ENCODE results near the gene GAS7. TPM values are rescaled to one million over a fixed set of nuclear protein-coding genes. Genes with fewer than 3 reads are reported as not detected.
A peak's percentile ranks its signal among the peaks of the same experiment; 100 is the strongest.

GAS7 gene
- polyA plus RNA-seq, 5 donors: 32.0 to 39.7 (median 32.2) TPM

DNA sequence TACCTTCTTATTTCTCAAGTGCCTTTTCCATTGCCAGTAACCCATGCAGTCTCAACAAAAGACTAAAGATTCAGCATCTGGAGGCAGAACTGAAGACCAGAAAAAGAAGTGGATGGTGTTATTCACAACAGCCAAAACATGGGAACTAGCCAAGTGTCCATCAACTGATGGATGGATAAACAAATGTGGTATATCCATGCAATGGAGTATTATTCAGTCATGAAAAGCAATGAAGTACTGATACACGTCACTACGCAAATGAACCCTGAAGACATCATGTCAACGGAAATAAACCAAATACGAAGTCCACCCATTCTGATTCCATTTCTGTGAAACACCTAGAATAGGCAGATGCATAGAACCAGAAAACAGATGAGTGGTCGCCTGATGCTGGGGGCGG, 25.6 kb downstream of the GAS7 start:
- DNase-seq: no peak

DNA sequence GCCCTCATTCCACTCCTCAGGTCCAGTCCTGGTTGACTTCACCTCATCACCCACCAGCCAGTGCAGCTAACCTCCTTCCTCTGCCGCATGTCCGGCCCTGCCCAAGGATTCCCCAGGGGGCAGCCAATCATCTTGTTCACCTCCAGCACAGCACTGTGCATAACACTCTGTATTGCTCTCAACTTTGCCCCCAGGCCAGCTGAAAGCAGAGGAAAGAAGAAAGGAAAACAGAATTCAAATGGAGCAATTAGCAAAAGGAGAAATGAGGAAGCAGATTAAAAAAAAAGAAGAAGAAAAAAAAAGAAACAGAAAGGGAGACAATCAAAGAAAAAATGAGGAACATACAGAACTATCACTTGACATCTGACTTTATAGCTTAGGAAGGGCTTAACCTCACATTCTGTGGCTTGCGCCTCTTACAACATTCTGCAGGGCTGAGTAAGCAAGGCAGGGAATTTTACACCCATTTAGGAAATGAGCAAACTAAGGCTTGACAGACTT, 26.1 kb downstream of the GAS7 start:
- DNase-seq: no peak

DNA sequence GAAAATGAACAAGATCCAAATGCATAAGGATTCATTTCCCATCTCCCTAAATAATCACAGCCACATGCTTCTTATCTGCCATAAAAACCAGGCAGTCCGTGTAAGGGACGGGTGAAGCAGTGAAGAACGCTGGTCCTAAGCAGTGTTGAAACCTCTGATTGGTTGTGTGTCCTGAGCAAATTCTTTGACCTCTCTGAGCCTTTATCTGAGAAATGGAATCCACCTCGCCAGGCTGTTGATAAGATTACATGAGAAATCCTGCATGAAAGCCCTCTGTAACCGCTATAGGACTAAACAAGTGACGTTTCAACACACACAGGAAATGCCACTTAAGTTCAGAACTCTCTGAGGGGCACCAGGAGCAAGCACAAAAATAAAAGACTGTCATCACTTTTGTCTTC, 26.8 kb downstream of the GAS7 start:
- no peak for DNase-seq

DNA sequence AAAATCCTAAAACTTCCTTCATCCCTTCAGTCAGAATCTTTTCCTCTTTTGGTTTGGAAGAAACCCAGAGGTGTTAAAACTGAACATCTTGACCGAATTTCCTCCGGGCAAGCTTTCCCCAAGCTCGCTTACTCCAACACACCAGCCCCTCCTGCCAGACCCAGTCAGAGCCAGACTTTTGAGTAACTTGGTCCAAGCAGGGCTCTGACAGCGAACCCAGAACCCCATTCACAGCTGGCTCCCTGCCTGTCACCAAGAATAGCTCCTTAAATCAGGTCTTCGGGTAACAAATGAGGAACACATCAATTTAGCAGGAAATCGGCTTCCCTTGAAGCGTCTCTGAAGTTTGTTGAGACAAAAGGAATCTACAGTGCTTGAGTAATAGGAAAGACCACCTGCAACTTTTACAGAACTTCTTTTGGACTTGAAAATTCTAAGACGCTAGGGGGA, 27.3 kb downstream of the GAS7 start:
- DNase-seq: no peak

DNA sequence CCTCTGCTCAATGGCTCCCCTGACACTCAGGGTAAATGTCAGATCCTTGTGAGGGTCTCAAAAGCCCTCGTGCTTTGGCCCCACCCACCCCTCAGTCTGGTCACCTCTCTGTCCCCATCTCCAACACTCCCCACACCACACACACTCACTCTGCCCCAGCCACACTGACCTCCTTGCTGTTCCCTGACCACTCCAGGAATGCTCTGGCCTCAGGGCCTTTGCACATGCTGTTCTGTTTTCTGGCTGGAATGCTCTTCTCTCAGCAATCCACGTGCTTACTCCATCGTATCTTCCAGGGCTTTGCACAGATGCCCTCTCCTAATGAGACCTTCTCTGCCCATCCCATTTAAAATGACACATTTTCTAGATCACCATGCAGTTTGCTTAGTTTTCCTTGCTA, 28.2 kb downstream of the GAS7 start:
- DNase-seq: no peak

DNA sequence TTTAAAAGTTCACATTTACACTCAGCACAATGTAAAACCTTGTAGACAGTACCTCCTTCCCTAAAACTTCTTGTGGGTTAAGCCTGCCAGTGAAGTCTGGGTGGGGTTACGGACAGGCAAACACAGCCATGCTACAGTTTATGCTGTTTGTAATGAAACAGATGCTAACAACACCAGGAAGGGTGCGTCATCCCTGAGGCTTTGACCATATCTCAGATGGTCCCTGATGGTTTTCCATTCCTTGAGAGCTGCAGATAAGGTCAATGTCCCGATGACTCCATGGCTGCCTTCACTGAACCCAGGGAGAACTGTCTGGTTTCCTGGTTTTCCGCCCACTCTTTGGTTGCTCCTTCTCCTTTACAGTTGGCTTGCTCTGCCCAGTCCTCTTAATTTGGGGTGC, 29.1 kb downstream of the GAS7 start:
- no peak for DNase-seq

DNA sequence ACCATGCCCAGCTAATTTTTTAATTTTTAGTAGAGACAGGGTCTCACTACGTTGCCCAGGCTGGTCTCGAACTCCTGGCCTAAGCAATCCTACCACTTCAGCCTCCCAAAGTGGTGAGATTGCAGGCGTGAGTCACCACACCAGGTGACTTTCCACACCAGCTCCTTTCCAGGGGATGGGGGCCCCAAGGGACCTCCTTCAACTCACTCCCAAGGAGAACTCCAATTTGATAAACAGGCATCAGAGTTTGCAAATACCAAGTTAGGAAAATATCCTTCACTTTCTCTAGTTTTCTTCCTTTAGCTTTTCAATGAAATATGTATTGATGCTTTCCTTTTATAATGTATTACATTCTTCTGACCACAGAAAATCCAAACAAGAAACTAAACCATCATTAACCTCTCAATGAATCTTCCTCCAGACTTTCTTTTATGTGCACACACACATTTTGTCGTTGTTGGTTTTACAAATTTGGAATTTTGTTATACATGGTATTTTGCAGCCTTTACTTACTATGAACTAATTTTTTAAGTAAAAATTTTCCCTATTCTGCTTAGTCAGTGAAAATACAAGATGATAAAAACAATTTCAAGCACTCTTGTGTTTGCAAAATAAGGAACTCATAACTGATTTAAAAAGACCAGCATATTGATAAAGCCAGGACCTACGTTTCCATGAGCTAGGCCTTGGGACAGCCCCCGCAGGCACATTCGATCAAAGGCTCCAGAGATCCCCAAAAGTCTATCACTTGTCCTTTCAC, 32.0 kb downstream of the GAS7 start:
- DNase-seq: no peak

DNA sequence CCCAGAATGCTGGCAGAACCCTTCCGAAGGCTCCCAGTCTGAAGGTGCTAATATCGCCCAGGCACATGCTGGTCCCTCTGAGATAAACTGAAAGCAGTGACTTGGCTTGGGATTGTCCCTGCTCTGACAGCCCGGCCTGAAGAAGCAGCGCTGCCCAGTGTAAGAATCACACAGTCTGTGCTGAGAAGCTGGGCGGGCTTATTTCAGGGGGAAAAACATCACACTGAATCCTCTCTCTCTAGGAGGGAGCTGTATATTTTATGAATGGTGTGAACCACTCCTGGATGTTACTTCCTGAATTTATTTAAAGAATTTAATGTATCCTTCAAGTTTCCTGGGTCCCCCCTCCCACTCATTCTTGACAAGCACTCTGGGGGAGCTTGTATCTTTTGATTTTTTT, 36.3 kb downstream of the GAS7 start:
- no peak for DNase-seq

DNA sequence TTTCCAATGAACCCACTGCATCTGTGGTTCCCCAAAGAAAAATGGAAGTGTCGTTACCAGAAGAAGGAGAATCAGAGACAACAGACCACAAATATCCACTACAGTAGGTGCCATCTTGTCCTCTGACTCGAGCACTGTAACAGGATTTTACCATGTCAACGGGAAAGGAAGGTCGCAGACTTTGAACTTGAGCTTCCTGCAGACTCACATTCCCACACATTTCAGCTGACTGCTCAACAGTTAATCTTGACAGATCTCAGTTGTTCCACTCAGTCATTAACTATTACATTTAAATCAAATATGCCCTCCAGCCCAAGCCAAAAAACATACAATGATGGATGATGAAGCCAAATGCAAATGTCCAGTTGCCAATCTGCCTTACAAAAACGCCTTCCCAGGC, 37.0 kb downstream of the GAS7 start:
- DNase-seq: no peak

DNA sequence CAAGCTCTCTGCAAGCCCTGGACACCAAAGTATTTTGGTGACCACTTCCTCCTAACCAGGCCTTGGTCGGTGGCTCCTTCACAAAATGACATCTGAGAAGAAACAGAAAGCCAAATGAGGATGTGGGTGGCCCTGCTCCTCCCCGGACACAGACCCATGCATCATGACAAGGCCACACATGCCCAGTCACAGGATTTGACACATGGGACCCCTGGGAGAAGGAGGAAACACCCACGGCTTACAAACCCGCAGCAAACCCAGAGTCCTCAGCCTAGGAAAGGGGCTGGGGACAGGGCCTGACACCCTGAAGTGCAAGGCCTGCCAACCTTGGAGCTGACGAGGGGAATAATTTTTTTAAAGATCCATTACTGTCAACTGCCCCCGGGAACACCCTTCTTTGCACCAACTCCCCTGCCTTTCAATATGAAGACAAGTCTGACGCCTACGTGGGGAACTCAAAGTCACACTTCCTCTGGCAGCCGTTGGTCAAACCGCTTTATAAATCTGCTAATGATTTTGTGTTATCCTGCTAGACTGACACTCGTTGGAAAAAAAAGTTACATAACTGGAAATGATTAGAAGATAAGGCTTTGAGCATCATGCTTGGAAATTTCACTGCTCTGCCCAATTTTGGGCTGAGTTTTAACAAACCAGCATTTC, 41.3 kb downstream of the GAS7 start:
- no peak for DNase-seq

DNA sequence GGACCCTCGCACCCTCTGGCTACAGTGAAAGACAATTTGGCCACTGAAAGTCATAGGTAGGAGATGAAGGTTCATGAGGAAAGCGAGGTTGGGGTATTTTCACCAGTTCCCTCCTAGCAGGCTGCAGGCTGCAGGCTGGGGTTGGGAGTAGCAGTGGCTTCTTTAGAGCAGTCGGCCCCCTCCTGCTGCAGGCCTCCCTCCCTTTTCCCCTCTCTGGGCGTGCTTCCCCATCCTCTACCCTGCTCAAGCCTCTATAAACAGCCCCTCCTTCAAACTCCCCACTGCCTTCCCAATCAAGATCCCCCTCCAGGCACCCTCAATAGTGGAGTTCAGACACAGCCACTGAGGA, 41.8 kb downstream of the GAS7 start:
- DNase-seq: no peak

DNA sequence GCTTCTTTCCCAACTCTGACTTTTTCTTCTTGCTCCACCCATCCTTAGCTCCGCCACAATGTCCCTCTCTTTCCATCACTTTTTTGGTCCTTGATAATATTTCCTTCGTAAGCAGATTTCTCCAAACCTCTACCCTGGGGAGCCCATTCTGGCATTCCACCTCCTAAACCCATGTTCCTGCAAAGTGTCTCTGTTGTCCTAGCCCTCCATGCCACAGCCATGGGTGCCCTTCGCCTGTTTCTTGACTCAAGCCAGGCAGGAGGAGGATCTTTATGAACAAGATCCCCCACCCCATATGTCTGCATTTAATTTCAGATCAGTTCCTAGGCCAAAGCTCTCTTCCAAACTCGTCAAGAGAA, 42.4 kb downstream of the GAS7 start:
- no peak for DNase-seq

DNA sequence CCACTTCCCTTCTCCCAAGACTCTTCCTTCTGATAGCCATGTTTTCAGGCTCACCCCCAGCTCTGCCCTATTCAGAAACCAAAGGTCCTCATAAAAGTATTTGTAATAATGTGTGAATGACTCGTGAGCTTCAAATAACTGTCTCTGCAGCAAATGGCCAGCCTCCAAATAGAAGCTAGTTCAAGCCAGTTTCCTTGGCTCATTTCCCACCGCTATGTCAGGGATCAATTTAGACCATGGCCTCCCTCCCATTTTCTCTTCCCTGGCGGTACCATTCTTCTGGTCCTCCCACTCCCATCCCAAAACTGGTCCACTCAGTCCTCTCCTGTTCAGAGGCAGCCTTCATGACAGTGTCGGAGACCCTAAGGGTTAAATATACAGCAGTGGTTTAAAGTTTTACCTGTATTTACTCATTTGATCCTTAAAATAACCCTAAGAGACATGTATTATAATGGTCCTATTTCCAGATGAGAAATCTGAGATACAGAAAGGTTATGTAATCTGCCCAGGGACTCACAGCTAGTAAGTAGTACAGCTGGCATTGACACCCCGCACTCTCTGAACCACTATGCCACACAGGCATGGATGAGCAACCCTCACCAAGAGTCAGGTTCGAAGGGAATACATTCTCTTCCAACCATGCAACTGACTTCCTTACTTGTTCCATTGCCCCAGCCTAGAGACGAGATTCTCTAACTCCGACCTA, 42.9 kb downstream of the GAS7 start:
- peak; percentile 81 to 83 for DNase-seq

DNA sequence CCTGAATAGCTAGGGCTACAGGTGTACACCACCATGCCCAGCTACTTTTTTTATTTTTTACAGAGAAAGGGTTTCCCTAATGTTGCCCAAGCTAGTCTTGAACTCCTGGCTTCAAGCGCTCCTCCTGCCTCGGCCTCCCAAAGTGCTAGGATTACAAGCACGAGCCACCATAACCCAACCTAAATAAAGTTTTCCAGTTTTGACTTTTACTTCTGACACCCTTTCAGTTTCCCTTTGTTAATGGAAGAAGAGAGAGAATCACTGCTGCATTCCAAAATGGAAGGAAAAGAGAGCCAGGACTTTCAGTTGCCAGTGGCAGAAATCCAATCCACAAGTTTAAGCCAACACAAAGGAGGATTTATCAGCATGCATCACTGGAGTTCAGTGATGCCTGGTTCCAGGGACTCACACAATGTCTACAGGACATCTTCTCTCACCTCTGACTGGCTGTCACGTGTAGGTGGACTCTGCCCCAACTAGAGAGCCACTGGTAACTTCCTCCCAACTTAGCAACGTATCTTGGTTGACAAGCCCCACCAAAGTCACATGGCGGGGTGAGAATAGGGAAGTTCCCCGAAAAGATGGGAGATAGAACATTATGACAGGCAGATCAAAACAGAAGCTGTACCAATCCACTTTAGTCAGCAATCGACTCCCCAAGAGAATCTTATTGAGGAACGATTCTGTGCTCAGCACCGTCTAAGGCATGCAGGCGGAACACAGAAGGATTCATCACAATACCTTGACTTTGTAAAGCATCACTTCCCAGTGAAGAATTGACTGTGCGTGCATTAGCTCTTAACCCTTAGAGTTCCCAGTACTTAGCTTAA, 46.5 kb downstream of the GAS7 start:
- DNase-seq: no peak

DNA sequence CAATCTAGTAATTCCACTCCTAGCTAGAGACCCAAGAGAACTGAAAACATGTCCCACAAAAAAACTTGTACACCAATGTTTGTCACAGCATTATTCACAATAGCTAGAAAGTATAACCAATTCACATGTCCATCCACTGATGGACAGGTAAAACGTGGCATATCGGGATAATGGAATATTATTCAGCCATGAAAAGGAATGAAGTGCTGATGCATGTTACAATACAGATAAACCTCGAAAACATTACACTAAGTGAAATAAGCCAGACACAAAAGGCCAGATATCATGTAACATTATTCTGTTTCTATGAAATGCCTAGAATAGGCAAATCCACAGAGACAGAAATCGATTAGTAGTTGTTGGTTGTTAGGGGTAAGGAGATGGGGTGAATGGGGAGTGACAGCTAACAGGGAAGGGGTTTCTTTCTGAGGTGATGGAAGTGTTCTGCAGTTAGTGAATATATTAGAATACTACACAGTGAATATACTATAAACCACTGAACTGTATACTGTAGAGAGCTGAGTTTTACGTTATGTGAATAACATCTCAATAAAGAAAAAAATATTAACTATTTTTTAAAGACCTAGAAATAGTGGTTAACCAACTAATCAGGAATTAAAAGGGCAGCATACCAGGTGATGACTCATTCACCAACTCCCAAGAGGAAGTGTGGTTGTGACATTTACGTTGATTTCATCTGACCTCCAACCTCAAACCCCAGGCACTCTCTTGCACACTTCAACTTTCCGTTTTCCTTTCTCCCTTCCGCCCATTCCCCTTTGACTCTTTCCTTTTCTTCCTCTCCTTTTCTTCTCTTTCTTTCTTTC, 48.6 kb downstream of the GAS7 start:
- no peak for DNase-seq

DNA sequence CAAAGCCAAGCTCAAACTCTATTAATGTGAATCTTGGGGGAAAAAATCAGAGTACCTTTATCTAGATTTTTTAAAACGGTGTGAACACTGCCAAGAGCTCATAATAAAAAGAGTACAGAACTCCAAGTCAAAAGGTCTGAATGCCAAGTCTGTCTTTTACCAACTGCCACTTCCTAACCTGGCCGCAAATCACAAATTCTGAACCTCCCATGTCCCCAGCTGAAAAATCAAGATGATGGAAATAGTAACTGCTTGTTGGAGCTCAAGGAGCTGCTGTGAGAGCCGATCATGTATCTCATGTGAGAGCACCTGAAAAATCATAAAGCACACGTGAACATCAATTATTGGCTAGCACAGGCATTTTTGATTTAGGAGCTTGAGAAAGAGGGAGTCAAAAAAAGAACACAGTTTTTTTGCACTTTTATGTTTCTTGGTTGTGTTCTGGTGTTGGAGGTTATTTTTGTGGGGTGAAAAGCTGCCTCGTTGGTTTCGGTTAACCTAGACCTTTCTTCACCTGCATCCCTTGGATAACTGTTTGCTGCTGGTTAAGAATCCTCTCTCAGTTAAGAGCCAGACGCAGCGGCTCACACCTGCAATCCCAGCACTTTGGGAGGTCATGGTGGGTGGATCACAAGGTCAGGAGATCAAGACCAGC, 50.5 kb downstream of the GAS7 start:
- no peak for DNase-seq

DNA sequence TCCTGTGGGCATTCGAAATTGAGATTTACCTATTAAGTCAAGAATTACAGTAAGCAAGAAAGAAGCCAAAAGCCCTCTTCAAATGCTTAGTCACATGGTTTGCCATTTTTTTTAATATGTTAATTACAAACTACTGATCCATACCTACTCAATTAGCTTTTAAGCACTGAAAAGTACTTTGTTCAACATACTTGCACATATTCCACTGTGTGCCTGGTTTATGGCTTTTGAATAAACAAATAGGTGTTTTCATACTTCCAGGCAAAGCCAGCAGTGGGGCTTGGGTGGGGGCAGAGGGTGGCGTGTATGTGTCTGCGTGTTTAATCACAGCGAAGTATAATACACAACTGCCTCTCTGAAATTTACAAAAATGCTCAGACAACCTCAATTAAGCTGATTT, 51.4 kb downstream of the GAS7 start:
- DNase-seq: no peak

DNA sequence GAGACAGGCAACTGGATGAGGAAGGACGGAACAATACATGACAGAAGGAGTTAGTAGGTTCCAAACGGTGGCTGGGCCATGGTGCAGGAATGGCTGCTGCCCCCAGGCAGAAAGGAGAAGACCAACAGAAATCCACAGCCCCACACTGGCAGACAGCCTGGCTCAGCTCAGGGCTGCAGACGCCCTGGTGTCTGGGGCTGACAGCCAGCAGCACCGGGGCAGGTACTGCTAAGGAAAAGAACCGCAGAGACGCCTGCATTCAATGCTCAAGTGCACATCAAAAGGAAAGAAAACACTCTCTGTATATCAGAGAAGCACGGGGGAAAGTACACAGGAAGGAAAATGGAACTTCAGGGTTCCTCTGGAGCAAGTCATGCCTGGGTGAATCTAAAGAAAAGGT, 53.4 kb downstream of the GAS7 start:
- DNase-seq: no peak

DNA sequence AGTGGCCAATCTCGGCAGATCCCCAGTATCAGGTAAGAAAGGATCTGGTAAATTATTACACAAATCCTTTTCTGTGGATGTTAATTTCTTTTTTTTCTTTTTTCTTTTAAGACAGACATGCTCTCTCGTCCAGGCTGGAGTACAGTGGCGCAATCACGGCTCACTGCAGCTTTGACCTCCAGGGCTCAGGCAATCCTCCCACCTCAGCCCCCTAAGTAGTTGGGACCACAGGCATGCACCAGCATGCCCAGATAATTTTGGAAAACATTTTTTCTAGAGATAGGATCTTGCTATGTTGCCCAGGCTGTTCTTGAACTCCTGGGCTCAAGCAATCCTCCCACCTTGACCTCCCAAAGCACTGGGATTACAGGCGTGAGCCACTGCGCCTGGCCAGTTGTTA, 54.0 kb downstream of the GAS7 start:
- no peak for DNase-seq

DNA sequence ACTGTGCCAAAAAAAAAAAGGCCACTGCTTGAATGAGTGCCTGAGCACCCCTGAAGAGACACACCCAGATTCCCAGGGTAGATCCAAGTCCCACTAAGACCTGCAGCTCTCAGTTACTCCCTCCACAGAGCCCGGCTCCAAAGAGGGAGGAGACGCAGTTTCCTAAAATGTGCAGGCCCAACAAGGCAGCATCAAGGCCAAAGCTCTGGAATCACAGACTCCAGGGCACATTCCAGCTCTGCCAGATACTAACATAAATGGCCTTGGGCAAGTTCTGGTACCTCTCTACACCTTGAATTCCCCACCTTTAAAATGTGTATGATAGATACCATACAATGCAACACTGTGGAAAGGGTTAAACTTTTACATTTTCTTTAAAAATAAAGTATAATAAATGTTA, 57.0 kb downstream of the GAS7 start:
- no peak for DNase-seq

DNA sequence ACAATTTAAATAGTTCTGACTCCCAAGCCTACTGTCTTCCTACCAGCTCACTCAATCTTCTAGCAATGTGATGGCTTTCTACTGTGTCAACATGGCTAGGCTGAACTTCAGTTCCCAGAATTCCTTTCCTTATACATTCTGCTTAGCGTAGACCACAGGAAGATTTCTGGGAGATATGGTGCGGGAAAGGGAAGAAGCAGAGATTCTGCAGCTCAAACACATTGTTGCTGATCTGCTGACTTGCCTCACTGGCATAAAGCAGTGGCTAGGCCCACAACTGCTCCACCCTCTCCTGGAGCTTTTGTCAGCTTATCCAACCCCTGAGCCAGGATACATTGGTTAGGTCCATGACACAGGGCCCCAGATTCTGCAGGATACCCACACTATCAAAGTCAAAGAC, 58.8 kb downstream of the GAS7 start:
- no peak for DNase-seq

All from right lung (tissue), 5 donors.